ENCODE data around the gene FHIT. TPM values are rescaled to one million over a fixed set of nuclear protein-coding genes. Genes with fewer than 3 reads are reported as not detected.

The FHIT gene
- total RNA-seq, 1 donor from 2014 or later: 16.1 TPM

GRCh38 chr3:59992578-59992977 is 1258.7 kb downstream of the FHIT start:
- Mint-ChIP-seq H3K9me3 (ENCODE audit: low read depth) (no peaks in the 10 kb centered on the region), H3K4me1 (ENCODE audit: low read depth) (peaks cover 2% of the 10 kb centered on the region), H3K27me3 (no peaks in the 10 kb centered on the region), H3K36me3 (ENCODE audit: insufficient read depth) (no peaks in the 10 kb centered on the region), H3K4me3 (ENCODE audit: low read depth) (no peak overlapping the region), H3K27ac (no peak overlapping the region)
- TF ChIP-seq CTCF (IDR thresholded peaks at IDR 0.05; ENCODE audit: unreplicated experiment): no peak
- DNase-seq (ENCODE audit: low spot score, unreplicated experiment): no peak

- no peaks in the 10 kb centered on the region for H3K27me3 Mint-ChIP-seq
- H3K27ac Mint-ChIP-seq: no peak overlapping the region
- H3K9me3 Mint-ChIP-seq (ENCODE audit: low read depth): no peaks in the 10 kb centered on the region
Measured at GRCh38 chr3:59990915-59991314, 1260.3 kb downstream of the FHIT start.

GRCh38 chr3:59982510-59982909 is 1268.7 kb downstream of the FHIT start:
- H3K27me3 Mint-ChIP-seq: no peaks in the 10 kb centered on the region

More at GRCh38 chr3:59990915-59991314, 1260.3 kb downstream of the FHIT start:
- no peak overlapping the region for H3K4me3 Mint-ChIP-seq (ENCODE audit: low read depth)
- TF ChIP-seq CTCF (IDR thresholded peaks at IDR 0.05; ENCODE audit: unreplicated experiment): no peak
- peaks cover 2% of the 10 kb centered on the region for H3K4me1 Mint-ChIP-seq (ENCODE audit: low read depth)
- DNase-seq (ENCODE audit: low spot score, unreplicated experiment): no peak
- H3K36me3 Mint-ChIP-seq (ENCODE audit: insufficient read depth): no peaks in the 10 kb centered on the region

GRCh38 chr3:59981377-59981776 is 1269.9 kb downstream of the FHIT start:
- H3K36me3 Mint-ChIP-seq (ENCODE audit: insufficient read depth): no peaks in the 10 kb centered on the region
- H3K4me3 Mint-ChIP-seq (ENCODE audit: low read depth): no peak overlapping the region
- no peaks in the 10 kb centered on the region for H3K27me3 Mint-ChIP-seq
- no peaks in the 10 kb centered on the region for H3K9me3 Mint-ChIP-seq (ENCODE audit: low read depth)
- H3K27ac Mint-ChIP-seq: no peak overlapping the region
- DNase-seq (ENCODE audit: low spot score, unreplicated experiment): no peak
- peaks cover 11% of the 10 kb centered on the region for H3K4me1 Mint-ChIP-seq (ENCODE audit: low read depth)
- no peak for TF ChIP-seq CTCF (IDR thresholded peaks at IDR 0.05; ENCODE audit: unreplicated experiment)

More at GRCh38 chr3:59982510-59982909, 1268.7 kb downstream of the FHIT start:
- H3K27ac Mint-ChIP-seq: no peak overlapping the region
- TF ChIP-seq CTCF (IDR thresholded peaks at IDR 0.05; ENCODE audit: unreplicated experiment): no peak
- no peaks in the 10 kb centered on the region for H3K36me3 Mint-ChIP-seq (ENCODE audit: insufficient read depth)
- H3K4me3 Mint-ChIP-seq (ENCODE audit: low read depth): no peak overlapping the region
- DNase-seq (ENCODE audit: low spot score, unreplicated experiment): no peak
- H3K9me3 Mint-ChIP-seq (ENCODE audit: low read depth): no peaks in the 10 kb centered on the region
- peaks cover 11% of the 10 kb centered on the region for H3K4me1 Mint-ChIP-seq (ENCODE audit: low read depth)

- Mint-ChIP-seq H3K4me3 (ENCODE audit: low read depth) (no peak overlapping the region), H3K27me3 (no peaks in the 10 kb centered on the region), H3K27ac (no peak overlapping the region), H3K4me1 (ENCODE audit: low read depth) (peaks cover 11% of the 10 kb centered on the region), H3K9me3 (ENCODE audit: low read depth) (no peaks in the 10 kb centered on the region), H3K36me3 (ENCODE audit: insufficient read depth) (no peaks in the 10 kb centered on the region)
- TF ChIP-seq CTCF (IDR thresholded peaks at IDR 0.05; ENCODE audit: unreplicated experiment): no peak
- no peak for DNase-seq (ENCODE audit: low spot score, unreplicated experiment)
Measured at GRCh38 chr3:59980576-59980975, 1270.7 kb downstream of the FHIT start.
